Measurements from ENCODE around the gene AKR1C1. TPM values are rescaled to one million over a fixed set of nuclear protein-coding genes. Genes with fewer than 3 reads are reported as not detected.
"Not testable (repeated sequence)": the region's sequence is repeated elsewhere in the genome, so short reads cannot be mapped to it uniquely, and the experiment has no call there.

The AKR1C1 gene
- total RNA-seq, 1 donor from 2014 or later, result 0.67 TPM

GRCh38 chr10:5012595-5012994, 49.4 kb downstream of the AKR1C1 start:
- Mint-ChIP-seq H3K4me1 (ENCODE audit: unreplicated experiment) (no peaks in the 10 kb centered on the region), H3K9me3 (ENCODE audit: unreplicated experiment) (no peaks in the 10 kb centered on the region), H3K4me3 (ENCODE audit: unreplicated experiment) (no peak overlapping the region), H3K27ac (ENCODE audit: unreplicated experiment) (no peak overlapping the region), H3K36me3 (ENCODE audit: unreplicated experiment) (no peaks in the 10 kb centered on the region), H3K27me3 (ENCODE audit: unreplicated experiment) (peaks cover 20% of the 10 kb centered on the region)
- no peak for DNase-seq (ENCODE audit: extremely low spot score, unreplicated experiment)
- TF ChIP-seq CTCF (IDR thresholded peaks at IDR 0.05), result no peak

GRCh38 chr10:5013385-5013784, 50.2 kb downstream of the AKR1C1 start:
- H3K9me3 Mint-ChIP-seq (ENCODE audit: unreplicated experiment), result no peaks in the 10 kb centered on the region
- no peak for TF ChIP-seq CTCF (IDR thresholded peaks at IDR 0.05)
- peaks cover 22% of the 10 kb centered on the region for H3K27me3 Mint-ChIP-seq (ENCODE audit: unreplicated experiment)
- H3K4me3 Mint-ChIP-seq (ENCODE audit: unreplicated experiment), result no peak overlapping the region
- no peak for DNase-seq (ENCODE audit: extremely low spot score, unreplicated experiment)
- no peaks in the 10 kb centered on the region for H3K4me1 Mint-ChIP-seq (ENCODE audit: unreplicated experiment)
- no peak overlapping the region for H3K27ac Mint-ChIP-seq (ENCODE audit: unreplicated experiment)
- H3K36me3 Mint-ChIP-seq (ENCODE audit: unreplicated experiment), result no peaks in the 10 kb centered on the region

GRCh38 chr10:5014200-5014910, 51.1 kb downstream of the AKR1C1 start:
- not testable (repeated sequence) for H3K36me3 Mint-ChIP-seq (ENCODE audit: unreplicated experiment); H3K27ac Mint-ChIP-seq (ENCODE audit: unreplicated experiment); H3K4me3 Mint-ChIP-seq (ENCODE audit: unreplicated experiment); H3K4me1 Mint-ChIP-seq (ENCODE audit: unreplicated experiment); H3K9me3 Mint-ChIP-seq (ENCODE audit: unreplicated experiment); DNase-seq (ENCODE audit: extremely low spot score, unreplicated experiment)
- H3K27me3 Mint-ChIP-seq (ENCODE audit: unreplicated experiment), result peaks cover 22% of the 10 kb centered on the region

- no peak for DNase-seq (ENCODE audit: extremely low spot score, unreplicated experiment)
- H3K4me3 Mint-ChIP-seq (ENCODE audit: unreplicated experiment), result no peak overlapping the region
- no peak overlapping the region for H3K27ac Mint-ChIP-seq (ENCODE audit: unreplicated experiment)
- TF ChIP-seq CTCF (IDR thresholded peaks at IDR 0.05), result no peak
- H3K9me3 Mint-ChIP-seq (ENCODE audit: unreplicated experiment), result no peaks in the 10 kb centered on the region
- no peaks in the 10 kb centered on the region for H3K36me3 Mint-ChIP-seq (ENCODE audit: unreplicated experiment)
- H3K4me1 Mint-ChIP-seq (ENCODE audit: unreplicated experiment), result no peaks in the 10 kb centered on the region
- H3K27me3 Mint-ChIP-seq (ENCODE audit: unreplicated experiment), result peaks cover 22% of the 10 kb centered on the region
Measured at GRCh38 chr10:5014936-5015335, 51.7 kb downstream of the AKR1C1 start.

- no peak for DNase-seq (ENCODE audit: extremely low spot score, unreplicated experiment)
- no peak for TF ChIP-seq CTCF (IDR thresholded peaks at IDR 0.05)
- Mint-ChIP-seq H3K27me3 (ENCODE audit: unreplicated experiment) (peaks cover 13% of the 10 kb centered on the region), H3K36me3 (ENCODE audit: unreplicated experiment) (no peaks in the 10 kb centered on the region), H3K27ac (ENCODE audit: unreplicated experiment) (no peak overlapping the region), H3K4me1 (ENCODE audit: unreplicated experiment) (no peaks in the 10 kb centered on the region), H3K9me3 (ENCODE audit: unreplicated experiment) (no peaks in the 10 kb centered on the region), H3K4me3 (ENCODE audit: unreplicated experiment) (no peak overlapping the region)
Measured at GRCh38 chr10:5018134-5018533, 54.9 kb downstream of the AKR1C1 start.
